HG02970 (cell line): ENCODE results near the gene RUNDC1.

Source experiments
- ATAC-seq: cut with Tn5 transposase; IDR thresholded peaks from one replicate; pipeline ENCODE4 v1.9.1; 2021; ENCODE audit warnings: mild to moderate bottlenecking, moderate library complexity, moderate number of reproducible peaks; ENCODE audit not compliant: unreplicated experiment, low FRiP score

RUNDC1 gene

GRCh38 chr17:43016216-43016615 is 35.9 kb downstream of the RUNDC1 start:
- no peak for ATAC-seq

GRCh38 chr17:43018008-43018853 is 37.9 kb downstream of the RUNDC1 start:
- ATAC-seq, result no peak

- ATAC-seq, result no peak
Observed at GRCh38 chr17:43018932-43019331, 38.6 kb downstream of the RUNDC1 start.

GRCh38 chr17:43019418-43019817 is 39.1 kb downstream of the RUNDC1 start:
- ATAC-seq, result no peak

GRCh38 chr17:43020030-43020621 is 39.8 kb downstream of the RUNDC1 start:
- ATAC-seq, result no peak

- no peak for ATAC-seq
Observed at GRCh38 chr17:43020789-43021740, 40.7 kb downstream of the RUNDC1 start.

GRCh38 chr17:43021741-43022512 is 41.6 kb downstream of the RUNDC1 start, which contains the start of gene VAT1:
TSS of gene VAT1 (minus strand) at chr17:43022385. CDS start at chr17:43022322, 63 bp downstream.
- ATAC-seq, result peak; percentile 42

GRCh38 chr17:43024407-43025289 is 44.3 kb downstream of the RUNDC1 start, which contains the start of gene RND2:
TSS of gene RND2 (plus strand) at chr17:43025231. CDS start at chr17:43025348, 117 bp downstream.
- no peak for ATAC-seq

- no peak for ATAC-seq
Observed at GRCh38 chr17:43025290-43025657, 44.9 kb downstream of the RUNDC1 start.

- no peak for ATAC-seq
Observed at GRCh38 chr17:43025766-43026537, 45.6 kb downstream of the RUNDC1 start.

- no peak for ATAC-seq
Observed at GRCh38 chr17:43026595-43026994, 46.2 kb downstream of the RUNDC1 start.

- no peak for ATAC-seq
Observed at GRCh38 chr17:43027091-43028032, 47.0 kb downstream of the RUNDC1 start.

- no peak for ATAC-seq
Observed at GRCh38 chr17:43028221-43028861, 48.0 kb downstream of the RUNDC1 start.

GRCh38 chr17:43030137-43030767 is 49.9 kb downstream of the RUNDC1 start:
- no peak for ATAC-seq

GRCh38 chr17:43031666-43032065 is 51.3 kb downstream of the RUNDC1 start:
- no peak for ATAC-seq
